GM20000 (cell line): ENCODE data around the gene LRRC4C.

ENCODE experiments used
- DNase-seq: peaks from one replicate; pipeline ENCODE4 v3.0.0; 2012; ENCODE audit warnings: low spot score
- TF ChIP-seq, protein P1 (sequence below): IDR thresholded peaks from 2 replicates; pipeline ENCODE4 v1.5.1; 2012; ENCODE audit warnings: mild to moderate bottlenecking, control low read depth; ENCODE audit errors: extremely low read depth, missing control alignments

The LRRC4C gene

GRCh38 chr11:41201156-41201555 lies 258.3 kb downstream of the LRRC4C start:
- peak; percentile 27 for DNase-seq
- TF ChIP-seq, protein P1, sequence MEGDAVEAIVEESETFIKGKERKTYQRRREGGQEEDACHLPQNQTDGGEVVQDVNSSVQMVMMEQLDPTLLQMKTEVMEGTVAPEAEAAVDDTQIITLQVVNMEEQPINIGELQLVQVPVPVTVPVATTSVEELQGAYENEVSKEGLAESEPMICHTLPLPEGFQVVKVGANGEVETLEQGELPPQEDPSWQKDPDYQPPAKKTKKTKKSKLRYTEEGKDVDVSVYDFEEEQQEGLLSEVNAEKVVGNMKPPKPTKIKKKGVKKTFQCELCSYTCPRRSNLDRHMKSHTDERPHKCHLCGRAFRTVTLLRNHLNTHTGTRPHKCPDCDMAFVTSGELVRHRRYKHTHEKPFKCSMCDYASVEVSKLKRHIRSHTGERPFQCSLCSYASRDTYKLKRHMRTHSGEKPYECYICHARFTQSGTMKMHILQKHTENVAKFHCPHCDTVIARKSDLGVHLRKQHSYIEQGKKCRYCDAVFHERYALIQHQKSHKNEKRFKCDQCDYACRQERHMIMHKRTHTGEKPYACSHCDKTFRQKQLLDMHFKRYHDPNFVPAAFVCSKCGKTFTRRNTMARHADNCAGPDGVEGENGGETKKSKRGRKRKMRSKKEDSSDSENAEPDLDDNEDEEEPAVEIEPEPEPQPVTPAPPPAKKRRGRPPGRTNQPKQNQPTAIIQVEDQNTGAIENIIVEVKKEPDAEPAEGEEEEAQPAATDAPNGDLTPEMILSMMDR: no peak

DNA sequence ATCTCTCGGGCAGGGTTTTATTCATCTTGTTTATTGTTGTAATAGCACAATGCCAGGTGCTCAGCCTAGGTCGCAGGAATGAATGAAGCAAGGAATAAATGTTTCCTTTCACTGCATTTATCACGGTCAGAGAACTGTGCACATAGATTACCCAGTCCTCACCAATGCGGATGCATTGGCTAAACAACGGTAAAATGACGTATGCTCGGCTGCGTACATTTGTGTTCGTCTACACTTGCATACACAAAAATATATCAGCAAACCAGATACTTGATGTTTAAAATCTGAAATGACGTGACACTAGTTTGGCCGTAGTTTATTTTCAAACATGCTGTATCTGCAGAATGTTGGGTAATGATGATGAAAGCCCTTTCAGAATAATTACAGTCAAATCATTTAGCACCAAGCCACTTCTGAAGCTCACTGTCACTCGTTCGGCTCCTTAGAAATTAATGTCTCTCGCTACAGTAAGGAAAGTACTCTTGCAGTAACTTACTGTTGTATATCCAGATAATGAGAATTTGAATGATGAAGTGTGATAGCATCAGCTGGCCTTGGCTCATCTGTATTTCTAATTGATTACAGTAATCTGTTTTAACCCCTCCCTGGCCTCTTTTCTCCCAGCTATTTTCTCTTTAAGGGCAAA lies 268.9 kb downstream of the LRRC4C start:
- TF ChIP-seq, protein P1: no peak
- DNase-seq: no peak

- TF ChIP-seq, protein P1: no peak
- no peak for DNase-seq
These were observed 269.6 kb downstream of the LRRC4C start for GRCh38 chr11:41189701-41190436.

GRCh38 chr11:41177791-41178190 lies 281.7 kb downstream of the LRRC4C start:
- TF ChIP-seq, protein P1: no peak
- DNase-seq: no peak

- TF ChIP-seq, protein P1: no peak
- no peak for DNase-seq
These were observed 284.0 kb downstream of the LRRC4C start for GRCh38 chr11:41175304-41175972.

- TF ChIP-seq, protein P1: no peak
- no peak for DNase-seq
These were observed 313.1 kb downstream of the LRRC4C start for GRCh38 chr11:41146326-41146725.

- no peak for DNase-seq
- TF ChIP-seq, protein P1: no peak
These were observed 314.0 kb downstream of the LRRC4C start for GRCh38 chr11:41145420-41145819.
